Tibial nerve (tissue), 4 donors: ENCODE data around the gene GPRC5D.

ENCODE experiments used
- CTCF ChIP-seq, 5 experiments: fragments of 200-600 bp in 3 of 5; fragments of 450-650 bp in 2 of 5; sonication (generic) in 3 of 5; IDR thresholded peaks; one replicate each; pipeline ENCODE4 v1.5.1; 2016 to 2019; ENCODE audit warnings: antibody characterized with exemption in 5 of 5, mild to moderate bottlenecking in 3 of 5, moderate library complexity in 2 of 5
- EP300 ChIP-seq, 2 donors: sonication (generic); formaldehyde crosslinking; IDR thresholded peaks; one replicate each; pipeline ENCODE4 v1.6.1; 2017; ENCODE audit warnings: antibody characterized with exemption in 2 of 2, mild to moderate bottlenecking in 1 of 2
- POLR2A ChIP-seq, 2 donors: fragments of 450-650 bp; IDR thresholded peaks; one replicate each; pipeline ENCODE4 v1.6.1; 2017; ENCODE audit warnings: antibody characterized with exemption in 2 of 2, mild to moderate bottlenecking in 2 of 2, moderate library complexity in 2 of 2

DNA sequence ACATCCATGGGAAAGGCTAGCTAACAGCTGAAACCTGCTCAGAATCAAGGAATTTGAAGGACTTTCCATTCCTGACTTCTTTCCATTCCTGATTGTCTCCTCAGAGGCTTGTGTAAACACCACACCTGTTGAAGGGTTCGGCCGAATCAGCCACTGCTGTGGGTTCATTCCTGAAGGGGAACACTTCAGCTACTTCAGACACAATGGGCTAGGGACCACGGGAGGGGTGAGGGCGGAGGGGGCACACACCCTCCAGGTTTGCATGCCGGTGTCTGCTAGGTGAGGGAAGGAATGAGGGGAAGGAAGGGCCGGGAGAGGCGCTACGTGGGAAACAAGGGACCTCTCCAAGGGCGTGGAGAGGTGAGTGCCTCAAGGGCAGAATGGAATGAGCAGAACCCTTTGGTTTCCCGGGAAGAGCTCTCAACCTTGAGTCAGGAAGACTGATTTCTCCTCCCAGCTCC is 59.3 kb downstream of the GPRC5D start:
- TF ChIP-seq CTCF (IDR thresholded peaks at IDR 0.05) (no peak), POLR2A (IDR thresholded peaks at IDR 0.05) (no peak), EP300 (IDR thresholded peaks at IDR 0.05) (no peak)
